Transverse colon (tissue), 4 donors: ENCODE data around the gene MBIP. TPM values are rescaled to one million over a fixed set of nuclear protein-coding genes. Genes with fewer than 3 reads are reported as not detected.

Experiments used
- total RNA-seq, 4 donors: library from RNA; depleted of rRNA; stranded (reverse); fragments of >200 nt; gene quantifications; one replicate each; pipeline ENCODE4 v1.1.0, GENCODE V29; 2016

MBIP gene
- total RNA-seq, 4 donors from 2014 or later, result 5.4 to 20.6 (median 17.1) TPM

Other genes with a start within 250 kb of the MBIP start
- not detected for gene PTCSC3, start 143.9 kb downstream of the MBIP start, total RNA-seq
- not detected for gene NKX2-1, start 199.6 kb upstream of the MBIP start, total RNA-seq